AG09309 (cell line): ENCODE data around the gene FCHSD2.

Experiments used
- DNase-seq: peaks from one replicate; pipeline ENCODE4 v3.0.0-alpha.2; 2010; ENCODE audit warnings: low read depth
- H3K4me3 ChIP-seq: 2 replicates; pipeline ENCODE4 v1.5.1; 2011; ENCODE audit warnings: mild to moderate bottlenecking, low read depth, low read length, moderate library complexity; ENCODE audit not compliant: control insufficient read depth
- CTCF ChIP-seq: IDR thresholded peaks from 2 replicates; pipeline ENCODE4 v1.5.1; 2011; ENCODE audit warnings: mild to moderate bottlenecking, low read depth, low read length, inconsistent platforms; ENCODE audit not compliant: insufficient read depth, control insufficient read depth; ENCODE audit errors: missing control alignments

The FCHSD2 gene

GRCh38 chr11:72821221-72821919 is 320.7 kb downstream of the FCHSD2 start:
- TF ChIP-seq CTCF, result no peak
- peak overlapping the region; percentile 49 for H3K4me3 ChIP-seq
- DNase-seq, result no peak

- no peak for DNase-seq
- TF ChIP-seq CTCF, result no peak
- no peak overlapping the region for H3K4me3 ChIP-seq
Observed at GRCh38 chr11:72820439-72821139, 321.5 kb downstream of the FCHSD2 start.

DNA sequence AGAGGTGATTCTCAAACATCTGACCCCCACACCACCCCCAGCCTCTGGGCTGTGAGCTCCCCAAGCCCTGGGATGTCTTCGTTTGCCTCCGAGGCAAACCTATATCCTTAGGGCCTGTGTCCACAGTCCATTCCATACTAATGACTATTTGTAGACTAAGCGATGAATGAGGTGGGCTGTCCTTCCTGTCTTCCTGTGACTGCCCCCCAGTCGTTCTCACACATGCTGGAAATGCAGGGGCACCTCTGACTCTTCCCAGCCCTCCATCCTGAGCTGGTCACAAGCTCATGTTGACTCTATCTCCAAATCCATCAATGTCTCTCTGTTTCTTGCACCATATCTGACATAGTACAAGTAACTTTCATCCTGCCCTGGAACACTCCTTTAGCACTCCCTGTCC is 323.1 kb downstream of the FCHSD2 start:
- TF ChIP-seq CTCF, result no peak
- H3K4me3 ChIP-seq, result no peak overlapping the region
- no peak for DNase-seq

DNA sequence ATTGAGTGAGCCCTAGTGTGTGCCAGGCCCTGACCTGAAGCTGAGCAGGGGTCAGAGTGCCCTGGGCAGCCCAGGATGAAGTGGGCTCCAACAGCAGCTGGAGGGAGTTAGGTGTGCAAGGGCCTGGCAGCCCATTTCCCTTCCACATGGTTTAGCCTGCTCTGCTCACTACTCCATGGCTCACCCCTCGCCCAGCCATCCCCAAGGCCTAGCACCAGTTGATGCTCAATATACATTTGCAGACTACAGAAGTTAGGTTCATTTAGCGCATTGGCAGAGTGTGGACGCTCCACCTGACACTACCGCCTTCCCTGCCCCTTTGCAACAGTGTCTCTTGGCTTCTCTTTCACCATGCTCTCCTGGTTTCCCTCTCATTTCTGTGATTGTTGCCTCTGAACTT is 324.2 kb downstream of the FCHSD2 start:
- no peak for TF ChIP-seq CTCF
- no peak overlapping the region for H3K4me3 ChIP-seq
- DNase-seq, result no peak

DNA sequence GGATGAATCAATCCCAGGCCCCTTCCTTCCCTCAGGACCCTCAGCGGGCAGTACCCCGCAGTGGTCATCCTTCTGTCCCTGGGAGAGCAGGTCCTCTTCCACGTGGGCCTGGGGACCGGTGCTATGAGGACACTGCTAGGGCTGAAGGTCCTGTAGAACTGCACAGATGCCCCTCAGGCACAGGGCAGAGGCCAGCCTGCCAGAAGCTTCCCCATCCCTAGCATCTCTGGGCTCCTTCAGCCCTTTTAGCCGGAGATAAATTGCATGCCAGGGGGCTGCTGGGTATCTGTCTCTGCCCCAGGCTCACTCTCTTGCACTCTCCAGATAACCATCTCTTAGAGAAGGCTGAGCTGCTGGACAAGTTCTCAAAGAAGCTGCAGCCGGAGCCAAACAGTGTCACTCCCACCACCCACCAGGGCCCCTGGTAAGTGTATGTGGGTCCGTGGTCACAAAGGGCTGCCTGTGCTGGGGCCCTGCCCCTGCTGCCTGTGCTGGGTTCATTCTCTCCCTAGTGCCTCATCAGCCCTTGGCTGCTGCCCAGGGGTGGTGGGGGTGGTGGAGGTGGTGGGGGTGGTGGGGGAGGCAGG is 325.6 kb downstream of the FCHSD2 start:
- H3K4me3 ChIP-seq, result no peak overlapping the region
- TF ChIP-seq CTCF, result no peak
- DNase-seq, result no peak

DNA sequence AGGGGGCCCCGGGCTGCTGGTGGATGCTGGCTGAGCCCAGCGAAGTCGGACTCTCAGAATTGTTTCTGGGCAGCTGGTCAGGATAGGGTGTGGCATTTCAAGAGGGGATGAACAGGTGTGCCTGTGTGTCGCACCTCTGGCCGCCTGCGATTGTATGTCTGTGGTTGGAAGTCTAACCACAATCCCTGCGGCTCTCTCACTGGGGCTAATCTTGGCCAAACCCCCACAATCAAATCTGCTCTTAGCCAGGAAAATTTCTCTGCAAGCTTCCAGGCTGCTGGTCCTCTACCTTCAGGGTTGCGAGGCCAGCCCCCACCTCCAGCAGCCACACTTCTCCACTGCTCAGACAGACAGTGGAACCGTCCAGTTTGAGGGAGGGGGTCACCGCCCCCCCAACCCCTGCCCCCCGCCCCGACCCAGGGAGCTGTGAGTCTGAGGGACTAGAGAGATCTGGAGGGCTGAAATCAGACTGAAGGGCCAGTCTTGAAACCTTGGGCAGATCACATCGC is 327.0 kb downstream of the FCHSD2 start:
- DNase-seq, result no peak
- H3K4me3 ChIP-seq, result peak overlapping the region; percentile 83
- no peak for TF ChIP-seq CTCF
